HG03135 (cell line): ENCODE data around the gene ANKRD39.
A peak's percentile ranks its signal among the peaks of the same experiment; 100 is the strongest.

ENCODE experiments used
- ATAC-seq: cut with Tn5 transposase; IDR thresholded peaks from one replicate; pipeline ENCODE4 v1.9.1; 2021; ENCODE audit warnings: mild to moderate bottlenecking, moderate library complexity; ENCODE audit not compliant: unreplicated experiment

The ANKRD39 gene

DNA sequence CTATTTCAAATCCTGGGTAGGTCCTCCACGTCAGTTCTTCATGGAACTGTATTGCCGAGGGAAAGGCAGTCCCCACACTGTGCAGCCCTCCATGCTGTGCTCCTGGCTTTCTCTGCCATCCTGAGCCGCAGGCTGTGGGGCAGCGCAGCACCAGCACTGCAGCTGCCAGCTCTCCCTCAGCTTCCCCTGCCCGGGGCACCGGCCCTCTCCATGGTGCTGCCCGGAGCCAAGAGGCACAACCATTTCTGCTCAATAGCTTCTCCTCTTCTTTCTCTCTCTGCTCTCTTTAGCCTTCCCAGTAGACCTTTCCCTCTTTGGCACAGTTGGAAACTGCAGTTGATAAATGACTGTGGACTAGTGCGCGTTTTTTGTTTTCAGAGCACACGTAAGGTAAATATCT is 26.1 kb downstream of the ANKRD39 start:
- ATAC-seq = no peak

DNA sequence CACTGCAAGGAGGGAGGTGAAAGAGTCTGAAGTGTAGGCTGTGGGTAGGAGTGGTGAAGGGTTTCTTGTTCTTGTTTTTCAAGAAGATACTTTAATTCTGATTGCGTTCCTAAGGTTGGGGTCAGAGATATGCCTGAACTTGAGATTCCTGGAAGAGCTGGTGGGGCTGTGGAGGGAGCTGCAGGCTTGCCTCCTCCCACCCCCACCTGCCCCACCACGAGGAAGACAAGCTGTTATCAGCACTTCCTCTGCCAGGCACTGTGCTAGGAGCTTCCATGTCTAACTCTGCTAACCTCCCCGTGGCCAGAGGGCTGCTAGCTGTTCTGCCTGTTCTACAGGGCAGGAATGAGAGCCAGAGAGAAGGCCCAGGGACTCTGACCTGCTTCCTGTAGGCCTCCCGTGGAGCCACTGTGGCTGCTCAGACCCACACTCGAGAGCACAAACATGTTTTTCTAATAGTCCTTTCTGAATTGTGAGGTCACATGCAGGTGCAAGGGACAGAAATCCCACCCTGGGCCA is 27.7 kb downstream of the ANKRD39 start:
- no peak for ATAC-seq

DNA sequence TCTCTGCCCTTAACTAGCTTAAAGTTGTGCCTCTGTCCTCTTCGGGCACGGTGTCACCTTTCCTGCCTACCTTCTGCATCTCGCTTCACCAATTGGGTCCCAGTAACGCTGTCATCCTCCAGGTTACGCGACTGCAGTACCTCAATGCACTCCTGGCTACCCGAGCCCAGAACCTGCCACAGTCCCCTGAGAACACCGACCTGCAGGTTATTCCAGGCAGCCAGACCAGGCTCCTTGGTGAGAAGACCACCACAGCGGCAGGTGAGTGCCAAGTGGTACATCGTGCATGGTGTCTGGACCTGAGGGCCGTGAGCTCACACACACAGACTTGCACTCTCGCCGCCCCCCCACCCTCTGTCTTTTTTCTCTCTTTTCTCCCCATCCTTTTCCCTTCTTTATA is 28.9 kb downstream of the ANKRD39 start:
- ATAC-seq = no peak

GRCh38 chr2:96828436-96828835 is 29.4 kb downstream of the ANKRD39 start:
- no peak for ATAC-seq

DNA sequence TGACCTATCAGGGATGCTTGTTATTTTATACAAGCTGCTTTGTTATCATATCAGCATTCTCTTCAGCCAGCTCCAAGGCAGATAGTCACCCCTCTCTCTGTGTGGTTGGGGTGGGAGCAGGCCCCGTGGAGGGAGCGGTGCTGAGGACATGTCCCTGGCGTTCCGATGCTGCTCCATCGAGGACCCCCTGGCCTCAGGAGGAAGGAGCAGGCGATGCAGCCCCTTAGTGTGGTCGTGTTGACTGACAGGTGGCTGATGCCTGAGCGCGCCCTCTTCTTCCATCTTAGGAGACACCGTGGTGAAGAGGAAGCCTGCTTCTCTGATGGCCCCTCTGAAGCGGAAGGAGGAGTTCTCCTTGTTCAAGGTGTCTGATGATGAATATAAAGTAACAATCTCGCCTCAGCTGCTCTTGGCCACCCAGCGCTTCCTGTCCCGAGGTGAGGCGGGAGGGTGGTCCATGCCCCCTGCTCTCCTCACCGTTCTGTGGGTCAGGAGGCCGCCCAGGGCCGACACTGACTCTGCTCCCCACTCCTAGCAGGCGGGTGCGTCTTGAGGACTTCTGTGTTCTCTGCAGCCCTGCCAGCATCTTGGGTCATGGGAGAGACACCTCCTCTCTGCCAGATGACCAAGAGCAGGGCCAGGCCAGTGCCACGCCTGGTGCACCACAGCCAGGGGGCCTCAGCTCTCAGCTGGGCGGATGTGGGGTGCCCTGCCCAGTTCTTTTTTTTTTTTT is 31.1 kb downstream of the ANKRD39 start:
- ATAC-seq = no peak

GRCh38 chr2:96825057-96825456 is 32.8 kb downstream of the ANKRD39 start:
- no peak for ATAC-seq

DNA sequence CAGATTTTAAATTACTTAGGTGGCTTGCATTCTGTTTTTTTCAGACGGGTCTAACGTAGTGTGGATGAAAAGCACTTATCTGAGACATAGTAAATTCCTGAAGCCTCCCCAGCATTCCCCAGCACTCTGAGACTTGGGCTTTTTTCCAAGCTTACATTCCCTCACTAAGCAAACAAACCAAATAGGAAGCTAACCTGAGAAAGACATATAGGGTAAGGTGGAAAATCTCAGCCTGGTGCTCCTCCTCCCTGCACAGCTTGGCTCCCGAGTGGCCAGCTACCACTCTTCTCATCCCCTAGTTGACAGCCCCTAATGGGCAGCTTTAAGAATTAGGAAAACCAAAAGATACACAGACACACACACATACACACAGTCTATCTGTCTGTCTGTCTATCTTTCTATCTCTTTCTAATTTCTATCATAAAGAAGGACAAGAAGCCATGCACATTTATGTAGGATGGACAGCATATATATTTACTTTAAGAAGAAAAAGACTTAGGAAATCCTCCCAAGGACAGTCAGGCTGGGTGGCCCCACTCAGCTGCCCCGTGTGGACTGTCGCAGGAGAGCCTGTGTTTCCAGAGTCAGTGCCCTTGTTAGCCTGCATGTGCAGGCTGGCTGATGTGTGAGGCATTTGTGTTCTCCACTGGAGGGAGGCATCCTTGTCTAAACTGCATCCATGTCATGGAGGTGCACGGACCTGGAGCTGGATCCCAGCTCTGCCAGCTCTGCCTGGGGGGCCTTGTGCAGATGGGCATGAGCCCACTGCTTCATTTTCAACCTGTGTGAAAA is 33.5 kb downstream of the ANKRD39 start:
- ATAC-seq = no peak

DNA sequence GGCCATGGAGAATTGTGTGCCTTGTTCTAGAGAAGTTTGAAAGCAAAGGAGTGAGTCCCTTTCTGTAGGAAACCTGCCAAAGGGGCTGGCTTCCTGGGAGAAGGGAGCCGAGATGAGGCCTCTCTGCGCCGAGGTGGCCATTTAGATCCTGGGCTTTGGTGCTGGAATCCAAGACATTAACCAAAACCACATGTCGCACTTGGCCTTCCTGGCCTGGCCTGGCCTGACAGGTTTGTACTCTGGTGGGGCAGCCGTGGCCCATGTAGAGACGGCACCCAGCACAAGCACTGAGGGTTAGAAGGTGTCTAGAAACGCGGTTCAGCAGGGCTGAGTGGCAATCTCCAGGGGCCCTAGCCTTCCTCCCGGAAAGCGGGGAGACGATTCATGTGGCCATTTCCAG is 34.6 kb downstream of the ANKRD39 start:
- ATAC-seq = no peak

DNA sequence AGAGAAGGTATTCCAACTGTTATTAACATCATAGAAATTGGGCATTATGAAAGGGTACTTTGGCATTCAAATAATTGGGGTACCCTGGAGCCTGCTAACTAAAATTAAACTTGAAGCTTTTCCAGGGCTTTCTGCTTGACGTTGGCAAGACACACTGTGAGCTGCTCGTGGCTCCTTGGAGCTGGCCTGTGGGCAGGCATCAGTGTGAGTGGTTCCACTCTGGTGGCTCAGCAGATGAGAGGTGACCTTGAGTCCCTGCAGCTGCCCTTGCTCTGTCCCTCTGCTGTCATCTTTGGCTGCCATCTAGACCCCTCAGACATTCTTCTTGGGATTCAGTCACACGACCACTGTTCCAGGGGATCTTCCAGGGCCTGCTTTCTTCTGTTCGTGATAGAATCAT is 35.0 kb downstream of the ANKRD39 start:
- ATAC-seq = no peak

DNA sequence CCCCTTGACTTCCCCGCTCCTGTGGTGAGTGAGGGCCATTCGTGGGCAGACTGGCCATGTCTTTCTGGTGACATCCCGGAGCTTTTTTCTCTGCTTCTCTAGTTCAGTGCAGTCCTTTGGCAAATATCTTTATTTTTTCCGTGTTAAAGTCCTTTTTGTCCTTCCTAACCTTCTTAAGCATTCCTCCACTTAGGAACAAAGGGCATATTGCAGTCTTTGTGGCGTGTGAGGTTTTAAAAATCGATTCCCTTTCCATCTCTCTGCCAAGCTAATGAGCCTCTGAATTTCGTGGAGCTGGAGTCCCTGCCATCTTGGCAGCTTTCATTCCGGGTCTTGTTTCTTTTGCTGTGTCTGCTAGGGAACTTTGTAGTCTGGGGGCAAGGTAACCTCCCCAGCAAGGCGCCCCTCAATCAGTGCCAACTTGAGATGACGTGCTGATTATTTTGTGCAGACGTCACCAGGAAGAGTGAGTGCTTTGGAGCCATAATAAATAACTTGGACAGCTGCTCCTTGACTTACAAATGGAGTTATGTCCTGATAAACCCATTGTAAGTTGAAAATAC is 36.6 kb downstream of the ANKRD39 start:
- ATAC-seq = no peak

GRCh38 chr2:96819876-96820511 is 37.8 kb downstream of the ANKRD39 start:
- ATAC-seq = no peak

GRCh38 chr2:96819128-96819875 is 38.5 kb downstream of the ANKRD39 start:
- ATAC-seq = no peak

GRCh38 chr2:96817882-96818281 is 39.9 kb downstream of the ANKRD39 start:
- ATAC-seq = no peak

DNA sequence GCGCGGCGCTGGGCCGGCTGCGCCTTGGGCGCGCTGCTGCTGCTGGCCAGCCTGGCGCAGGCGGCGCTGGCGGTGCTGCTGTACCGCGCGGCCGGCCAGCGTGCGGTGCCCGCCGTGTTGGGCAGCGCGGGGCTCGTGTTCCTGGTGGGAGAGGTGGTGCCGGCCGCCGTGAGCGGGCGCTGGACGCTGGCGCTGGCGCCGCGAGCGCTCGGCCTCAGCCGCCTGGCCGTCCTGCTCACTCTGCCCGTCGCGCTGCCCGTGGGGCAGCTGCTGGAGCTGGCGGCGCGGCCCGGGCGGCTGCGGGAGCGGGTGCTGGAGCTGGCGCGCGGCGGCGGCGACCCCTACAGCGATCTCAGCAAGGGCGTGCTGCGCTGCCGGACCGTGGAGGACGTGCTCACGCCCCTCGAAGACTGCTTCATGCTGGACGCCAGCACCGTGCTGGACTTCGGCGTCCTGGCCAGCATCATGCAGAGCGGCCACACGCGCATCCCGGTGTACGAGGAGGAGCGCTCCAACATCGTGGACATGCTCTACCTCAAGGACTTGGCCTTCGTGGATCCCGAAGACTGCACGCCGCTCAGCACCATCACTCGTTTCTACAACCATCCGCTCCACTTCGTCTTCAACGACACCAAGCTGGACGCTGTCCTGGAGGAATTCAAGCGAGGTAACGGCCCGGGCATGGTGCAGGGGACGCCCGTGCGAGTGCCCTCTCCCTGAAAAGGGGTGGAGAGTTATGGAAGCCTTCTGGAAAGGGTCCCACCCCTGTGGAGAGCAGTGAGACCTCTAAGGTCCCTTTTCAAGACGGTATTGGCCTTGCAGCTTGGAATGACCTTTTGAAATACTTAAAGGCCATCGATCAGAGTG is 40.7 kb downstream of the ANKRD39 start:
- ATAC-seq = no peak

GRCh38 chr2:96816127-96816835 is 41.5 kb downstream of the ANKRD39 start, which contains the start of gene CNNM3:
Gene CNNM3 (plus strand): TSS chr2:96816268. CDS start chr2:96816278, 10 bp downstream.
- ATAC-seq = peak; percentile 90

GRCh38 chr2:96815326-96816126 is 42.3 kb downstream of the ANKRD39 start:
- ATAC-seq = no peak

DNA sequence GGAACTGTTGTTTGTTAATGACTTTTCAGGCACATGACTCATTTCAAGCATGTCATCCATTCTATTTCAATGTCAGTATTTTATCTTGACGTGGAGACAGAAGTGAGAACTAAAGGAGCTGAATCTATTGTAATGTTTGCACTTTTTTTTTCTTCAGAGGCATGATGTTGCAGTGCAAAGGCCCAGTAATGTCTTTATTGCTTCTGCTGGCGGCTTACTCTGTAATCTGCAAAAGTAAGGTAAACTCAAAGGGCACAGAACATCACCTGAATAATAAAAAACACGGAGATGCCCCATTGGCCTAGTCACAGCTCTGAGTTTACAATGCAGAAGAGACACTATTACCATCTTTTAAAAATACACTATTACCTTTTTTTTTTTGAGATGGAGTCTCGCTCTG is 44.2 kb downstream of the ANKRD39 start:
- no peak for ATAC-seq

DNA sequence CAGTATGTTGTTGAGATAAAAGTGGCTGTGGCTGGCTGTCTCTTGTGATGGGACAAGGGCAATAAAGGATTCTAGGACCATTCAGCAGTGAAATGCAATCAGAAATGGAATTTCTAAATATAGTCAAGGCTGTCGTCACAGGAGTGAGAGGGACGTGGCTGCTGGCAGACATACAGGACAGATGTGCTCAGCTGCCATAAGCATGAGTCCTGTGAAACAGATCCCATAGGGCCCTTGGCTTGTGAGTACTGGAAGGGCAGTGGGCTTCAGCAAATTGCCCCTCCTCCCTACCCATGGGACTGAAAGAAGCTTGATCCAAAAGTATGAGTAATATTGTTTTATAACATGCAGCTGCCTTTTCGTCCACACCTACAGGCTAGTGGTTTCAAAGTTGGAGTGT is 45.9 kb downstream of the ANKRD39 start:
- ATAC-seq = no peak
